Brain microvascular endothelial cell (primary cell): ENCODE data around the gene RNF26.

Source experiments
- DNase-seq: peaks from one replicate; pipeline ENCODE4 v3.0.0-alpha.2; 2020
- H3K27ac ChIP-seq: fragments of 250-450 bp; sonication (Bioruptor Pico); 2 replicates; pipeline ENCODE4 v1.5.1; 2020; ENCODE audit warnings: mild to moderate bottlenecking, moderate library complexity
- H3K27me3 ChIP-seq: fragments of 250-450 bp; sonication (Bioruptor Pico); replicated peaks from 2 replicates; pipeline ENCODE4 v1.5.1; 2020; ENCODE audit warnings: mild to moderate bottlenecking
- H3K36me3 ChIP-seq: fragments of 250-450 bp; sonication (Bioruptor Pico); replicated peaks from 2 replicates; pipeline ENCODE4 v1.5.1; 2020; ENCODE audit warnings: mild to moderate bottlenecking
- H3K4me3 ChIP-seq: 2 replicates; pipeline ENCODE4 v1.5.1; 2011; ENCODE audit warnings: low read depth, mild to moderate bottlenecking, control low read depth, low read length, moderate library complexity
- CTCF ChIP-seq: IDR thresholded peaks from 2 replicates; pipeline ENCODE4 v1.5.1; 2011; ENCODE audit warnings: low read depth, mild to moderate bottlenecking, moderate library complexity, low read length, control low read depth, inconsistent platforms; ENCODE audit errors: missing control alignments
- in situ Hi-C: cut with HindIII; loops from 2 replicates; pipeline ENCODE4 v1.10.0; 2017; ENCODE audit warnings: low sequenced_read_pairs, low pct_ligation_motif_present

RNF26 gene

DNA sequence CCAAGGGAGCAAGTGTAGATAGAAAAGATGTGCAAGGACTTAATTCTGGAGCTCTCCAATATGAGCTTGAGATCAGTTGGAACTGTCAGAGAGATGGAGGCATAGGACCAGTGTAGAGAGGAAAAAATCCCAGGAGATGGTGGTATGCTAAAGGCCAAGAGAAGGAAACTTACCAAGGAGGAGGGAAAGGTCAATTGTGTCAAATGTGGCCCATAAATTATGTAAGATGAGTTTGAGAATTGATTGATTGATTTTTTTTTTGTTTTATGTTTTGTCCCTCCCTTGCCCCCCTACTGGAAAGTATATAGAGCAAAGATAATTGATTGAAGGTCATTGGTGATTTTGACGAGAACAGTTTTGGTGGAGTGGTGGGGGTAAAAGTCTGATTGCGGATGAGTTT lies 50.0 kb downstream of the RNF26 start:
- Histone ChIP-seq H3K4me3 (no peak overlapping the region), H3K36me3 (no peaks in the 10 kb centered on the region), H3K27ac (no peak overlapping the region), H3K27me3 (peaks cover 6% of the 10 kb centered on the region)
- no peak for DNase-seq
- in situ Hi-C loops = no loop called here
- no peak for TF ChIP-seq CTCF
